Measurements from ENCODE around the gene RFXANK.

DNA sequence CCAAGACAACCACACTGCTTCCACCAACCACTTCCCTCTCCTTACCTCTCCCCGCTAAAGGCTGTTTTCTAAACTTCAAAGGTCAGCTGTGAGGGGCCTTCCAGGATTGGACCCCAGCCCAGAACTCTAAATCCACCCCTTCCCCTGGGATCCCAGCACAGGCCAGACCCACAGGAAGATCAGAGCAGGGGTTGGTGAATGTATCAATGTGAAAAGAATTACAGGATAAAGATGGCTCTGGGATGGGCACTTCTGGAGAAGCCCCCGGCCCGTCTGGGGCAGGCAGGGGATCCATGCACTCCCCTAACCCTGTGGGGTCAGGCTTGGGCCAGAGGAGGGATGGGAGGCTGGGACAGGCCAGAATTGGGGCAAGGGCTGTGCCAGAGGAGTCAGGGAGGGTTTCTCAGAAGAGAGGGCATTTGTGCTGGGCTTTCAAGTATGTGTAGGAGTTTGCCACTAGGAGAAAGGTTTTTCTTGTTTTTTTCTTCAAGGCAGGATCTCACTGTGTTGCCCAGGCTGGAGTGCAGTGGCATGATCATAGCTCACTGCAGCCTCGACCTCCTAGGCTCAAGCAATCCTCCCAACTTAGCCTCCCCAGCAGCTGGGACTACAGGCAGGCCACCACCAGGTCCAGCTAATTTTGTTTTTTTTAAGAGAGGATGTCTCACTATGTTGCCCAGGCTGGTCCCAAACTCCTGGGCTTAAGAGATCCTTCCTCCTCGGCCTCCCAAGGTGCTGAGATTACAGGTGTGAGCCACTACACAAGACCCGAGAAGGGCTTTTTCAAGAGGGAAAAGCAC, 21.0 kb upstream of the RFXANK start:
- TF ChIP-seq EZH2 (IDR thresholded peaks at IDR 0.05; ENCODE audit: borderline replicate concordance, low read length) = no peak
- TF ChIP-seq, protein P1, sequence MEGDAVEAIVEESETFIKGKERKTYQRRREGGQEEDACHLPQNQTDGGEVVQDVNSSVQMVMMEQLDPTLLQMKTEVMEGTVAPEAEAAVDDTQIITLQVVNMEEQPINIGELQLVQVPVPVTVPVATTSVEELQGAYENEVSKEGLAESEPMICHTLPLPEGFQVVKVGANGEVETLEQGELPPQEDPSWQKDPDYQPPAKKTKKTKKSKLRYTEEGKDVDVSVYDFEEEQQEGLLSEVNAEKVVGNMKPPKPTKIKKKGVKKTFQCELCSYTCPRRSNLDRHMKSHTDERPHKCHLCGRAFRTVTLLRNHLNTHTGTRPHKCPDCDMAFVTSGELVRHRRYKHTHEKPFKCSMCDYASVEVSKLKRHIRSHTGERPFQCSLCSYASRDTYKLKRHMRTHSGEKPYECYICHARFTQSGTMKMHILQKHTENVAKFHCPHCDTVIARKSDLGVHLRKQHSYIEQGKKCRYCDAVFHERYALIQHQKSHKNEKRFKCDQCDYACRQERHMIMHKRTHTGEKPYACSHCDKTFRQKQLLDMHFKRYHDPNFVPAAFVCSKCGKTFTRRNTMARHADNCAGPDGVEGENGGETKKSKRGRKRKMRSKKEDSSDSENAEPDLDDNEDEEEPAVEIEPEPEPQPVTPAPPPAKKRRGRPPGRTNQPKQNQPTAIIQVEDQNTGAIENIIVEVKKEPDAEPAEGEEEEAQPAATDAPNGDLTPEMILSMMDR (conservative IDR thresholded peaks at IDR 0.05 in 1 of 2, IDR thresholded peaks at IDR 0.05 in 1 of 2; ENCODE audit: extremely low read depth in 1 of 2, insufficient read depth in 1 of 2, low read depth in 1 of 2, low read length in 2 of 2) = no peak
